Activated naive CD8-positive, alpha-beta T cell treated with anti-CD3 and anti-CD28 coated beads for 36 hours (primary cell): ENCODE results near the gene FEM1A. TPM values are rescaled to one million over a fixed set of nuclear protein-coding genes. Genes with fewer than 3 reads are reported as not detected.
A peak's percentile ranks its signal among the peaks of the same experiment; 100 is the strongest.
"Not testable (repeated sequence)": the region's sequence is repeated elsewhere in the genome, so short reads cannot be mapped to it uniquely, and the experiment has no call there.

Experiments used
- DNase-seq: peaks from one replicate; pipeline ENCODE4 v3.0.0; 2021
- H3K27ac Mint-ChIP-seq: one replicate; pipeline ENCODE4 v1.8.0; 2022; ENCODE audit warnings: mild to moderate bottlenecking, moderate library complexity, mixed read lengths
- H3K27me3 Mint-ChIP-seq: one replicate; pipeline ENCODE4 v1.8.0; 2022; ENCODE audit warnings: mild to moderate bottlenecking, mixed read lengths
- H3K36me3 Mint-ChIP-seq: one replicate; pipeline ENCODE4 v1.8.0; 2021; ENCODE audit warnings: mild to moderate bottlenecking, mixed read lengths
- H3K4me1 Mint-ChIP-seq: one replicate; pipeline ENCODE4 v1.8.0; 2021; ENCODE audit warnings: mixed read lengths
- H3K4me3 Mint-ChIP-seq: one replicate; pipeline ENCODE4 v1.8.0; 2022; ENCODE audit warnings: mild to moderate bottlenecking, moderate library complexity, mixed read lengths
- H3K9me3 Mint-ChIP-seq: one replicate; pipeline ENCODE4 v1.8.0; 2022; ENCODE audit warnings: mixed read lengths
- total RNA-seq, 2 experiments: library from RNA; stranded (reverse); gene quantifications; one replicate each; pipeline ENCODE4 v1.2.3, GENCODE V29; 2021

The FEM1A gene
- total RNA-seq, result 10 to 100 TPM; 21.8 to 22.5 TPM

DNA sequence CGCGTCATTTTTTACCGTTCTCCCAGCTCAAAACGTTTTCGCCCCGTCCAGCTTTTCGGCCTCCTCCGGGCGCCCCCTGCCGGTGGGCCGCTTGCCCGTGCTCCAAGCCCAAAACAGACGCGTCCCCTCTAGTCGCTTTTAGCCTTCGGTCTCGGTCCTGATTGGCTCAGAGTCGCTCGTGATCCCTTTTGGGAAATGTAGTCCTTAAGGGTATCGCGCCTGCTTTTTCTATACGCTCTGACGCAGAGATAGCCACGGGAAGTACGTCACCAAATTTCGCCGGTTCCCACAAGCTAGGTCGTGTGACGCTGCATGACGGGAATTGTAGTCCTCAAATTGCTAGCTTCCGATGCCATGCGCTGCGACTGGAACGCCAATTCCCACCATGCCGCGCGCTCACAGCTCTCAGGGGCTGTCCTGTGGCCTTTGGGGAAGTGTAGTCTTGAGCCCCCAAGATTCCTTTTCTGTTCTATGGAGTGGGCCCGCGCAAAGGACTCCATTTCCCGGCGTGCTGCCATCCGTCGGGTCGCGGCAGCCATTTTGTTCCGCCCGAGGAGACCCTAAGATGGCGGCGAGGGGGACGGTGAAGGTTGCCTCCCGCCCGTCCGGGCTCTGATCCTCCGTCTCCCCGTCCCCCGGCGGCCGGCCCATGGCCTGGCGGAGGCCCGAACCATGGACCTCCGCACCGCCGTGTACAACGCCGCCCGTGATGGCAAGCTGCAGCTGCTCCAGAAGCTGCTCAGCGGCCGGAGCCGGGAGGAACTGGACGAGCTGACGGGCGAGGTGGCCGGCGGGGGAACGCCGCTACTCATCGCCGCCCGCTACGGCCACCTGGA, at the start of gene FEM1A:
Gene FEM1A, plus strand, starts transcription at position 552 of the 836 bp plus-strand sequence. Its CDS starts 121 bp downstream, at position 673.
- Mint-ChIP-seq H3K4me3 (peak within 1 kb of the TSS; percentile 90), H3K36me3 (peaks cover 22% of the 10 kb centered on the region), H3K4me1 (peaks cover 28% of the 10 kb centered on the region), H3K27me3 (no peaks in the 10 kb centered on the region), H3K27ac (peak within 1 kb of the TSS; percentile 90), H3K9me3 (no peaks in the 10 kb centered on the region)
- DNase-seq, result peak; percentile 97

DNA sequence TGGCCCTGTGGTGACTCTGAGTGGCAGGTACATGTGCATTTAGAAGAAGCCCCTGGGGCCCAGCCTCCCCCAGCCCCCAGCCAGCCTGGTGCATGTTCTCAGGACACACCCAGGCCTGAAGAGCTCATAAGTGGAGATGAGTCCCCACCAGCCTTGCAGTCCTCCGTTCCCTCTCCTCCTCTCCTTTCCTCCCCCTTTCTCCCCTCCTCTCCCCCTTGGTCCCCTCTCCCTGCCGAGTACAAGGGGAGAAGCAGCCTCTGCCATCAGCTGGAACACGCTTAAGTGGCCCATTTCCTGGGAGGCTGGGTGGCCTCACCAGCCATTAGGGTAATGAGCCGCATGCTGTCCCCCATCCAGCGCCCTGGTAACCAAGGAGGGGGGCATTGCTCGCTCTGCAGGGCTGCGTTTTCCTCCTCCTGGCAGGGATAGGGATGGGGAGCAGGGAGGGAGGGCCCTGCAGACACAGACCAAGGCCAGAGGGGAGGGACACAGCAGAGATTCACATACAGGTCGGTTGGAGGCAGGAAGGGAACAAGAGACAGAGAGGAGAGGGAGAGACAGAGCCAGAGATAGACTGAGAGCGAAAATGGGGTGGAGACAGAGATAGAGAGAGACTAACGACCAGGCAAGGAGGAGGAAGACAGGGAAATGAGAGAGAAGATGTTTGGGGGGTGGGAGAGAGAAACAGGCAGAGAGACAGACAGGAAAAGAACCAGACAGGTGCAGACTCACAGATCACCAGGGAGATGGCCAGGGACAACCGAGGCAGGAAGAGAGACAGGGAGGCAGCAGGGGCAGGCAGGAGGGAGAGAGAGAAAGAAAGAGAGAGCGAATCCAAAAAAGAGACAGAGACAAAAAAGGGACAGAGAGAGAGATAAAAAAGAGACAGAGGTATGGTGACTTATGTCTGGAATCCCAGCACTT, 48.5 kb upstream of the FEM1A start:
- no peak overlapping the region for H3K4me3 Mint-ChIP-seq
- no peaks in the 10 kb centered on the region for H3K4me1 Mint-ChIP-seq

GRCh38 chr19:4744451-4745174, 46.9 kb upstream of the FEM1A start:
- no peak for DNase-seq
- no peak overlapping the region for H3K27ac Mint-ChIP-seq

More for the DNA sequence above, 48.5 kb upstream of the FEM1A start:
- Mint-ChIP-seq H3K9me3 (no peaks in the 10 kb centered on the region), H3K27me3 (peaks cover 11% of the 10 kb centered on the region), H3K36me3 (no peaks in the 10 kb centered on the region), H3K27ac (no peak overlapping the region)
- no peak for DNase-seq

GRCh38 chr19:4745175-4745574, 46.4 kb upstream of the FEM1A start:
- H3K4me1 Mint-ChIP-seq, result not testable (repeated sequence)

More at GRCh38 chr19:4744451-4745174, 46.9 kb upstream of the FEM1A start:
- no peaks in the 10 kb centered on the region for H3K9me3 Mint-ChIP-seq
- peaks cover 23% of the 10 kb centered on the region for H3K27me3 Mint-ChIP-seq
- no peak overlapping the region for H3K4me3 Mint-ChIP-seq
- no peaks in the 10 kb centered on the region for H3K4me1 Mint-ChIP-seq
- H3K36me3 Mint-ChIP-seq, result no peaks in the 10 kb centered on the region

DNA sequence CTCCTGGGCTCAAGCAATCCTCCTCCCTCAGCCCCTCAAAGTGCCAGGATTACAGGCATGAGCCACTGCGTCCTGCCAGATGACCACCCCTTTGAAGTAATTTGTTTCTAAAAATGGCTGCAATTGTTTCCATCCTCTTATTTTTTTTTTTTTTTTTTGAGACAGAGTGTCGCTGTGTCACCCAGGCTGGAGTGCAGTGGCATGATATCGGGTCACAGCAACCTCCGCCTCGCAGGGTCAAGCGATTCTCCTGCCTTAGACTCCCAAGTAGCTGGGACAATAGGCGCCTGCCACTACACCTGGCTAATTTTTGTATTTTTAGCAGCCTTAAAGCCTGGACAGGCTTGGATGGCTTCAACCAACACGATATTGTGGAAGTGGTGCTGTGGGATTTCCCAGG, 45.5 kb upstream of the FEM1A start:
- Mint-ChIP-seq H3K9me3 (no peaks in the 10 kb centered on the region), H3K27me3 (peaks cover 23% of the 10 kb centered on the region), H3K36me3 (no peaks in the 10 kb centered on the region), H3K4me3 (no peak overlapping the region), H3K4me1 (no peaks in the 10 kb centered on the region), H3K27ac (no peak overlapping the region)
- no peak for DNase-seq

More at GRCh38 chr19:4745175-4745574, 46.4 kb upstream of the FEM1A start:
- not testable (repeated sequence) for H3K36me3 Mint-ChIP-seq, DNase-seq, H3K4me3 Mint-ChIP-seq, H3K9me3 Mint-ChIP-seq, H3K27ac Mint-ChIP-seq
- H3K27me3 Mint-ChIP-seq, result peaks cover 23% of the 10 kb centered on the region

GRCh38 chr19:4748185-4748584, 43.3 kb upstream of the FEM1A start:
- H3K4me3 Mint-ChIP-seq, result no peak overlapping the region
- H3K27me3 Mint-ChIP-seq, result peaks cover 29% of the 10 kb centered on the region
- no peaks in the 10 kb centered on the region for H3K4me1 Mint-ChIP-seq
- no peak overlapping the region for H3K27ac Mint-ChIP-seq
- H3K9me3 Mint-ChIP-seq, result no peaks in the 10 kb centered on the region
- no peaks in the 10 kb centered on the region for H3K36me3 Mint-ChIP-seq
- DNase-seq, result no peak

DNA sequence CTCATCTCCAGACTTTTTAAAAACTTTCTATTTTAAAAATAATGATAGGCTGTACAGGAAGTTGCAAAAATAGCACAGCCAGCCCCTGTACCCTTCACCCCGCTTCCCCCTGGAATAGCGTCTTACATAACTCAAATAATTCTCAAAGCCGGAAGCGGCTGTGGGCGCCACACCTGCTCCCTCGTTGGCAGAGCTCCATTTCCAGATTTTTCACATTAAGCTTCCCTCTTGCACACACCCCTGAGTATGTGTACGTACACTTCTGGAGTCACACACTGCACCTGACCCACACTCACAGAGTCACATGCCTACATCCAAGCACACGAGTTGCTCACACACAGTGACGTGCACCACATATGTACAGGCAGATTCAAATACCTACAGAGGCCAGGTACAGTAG, 42.9 kb upstream of the FEM1A start:
- no peak for DNase-seq
- Mint-ChIP-seq H3K27me3 (peaks cover 29% of the 10 kb centered on the region), H3K9me3 (no peaks in the 10 kb centered on the region), H3K4me3 (no peak overlapping the region), H3K4me1 (no peaks in the 10 kb centered on the region), H3K36me3 (no peaks in the 10 kb centered on the region), H3K27ac (no peak overlapping the region)

GRCh38 chr19:4749870-4750590, 41.5 kb upstream of the FEM1A start:
- no peak for DNase-seq
- peaks cover 37% of the 10 kb centered on the region for H3K27me3 Mint-ChIP-seq
- no peak overlapping the region for H3K4me3 Mint-ChIP-seq
- H3K9me3 Mint-ChIP-seq, result no peaks in the 10 kb centered on the region
- H3K27ac Mint-ChIP-seq, result no peak overlapping the region
- H3K36me3 Mint-ChIP-seq, result no peaks in the 10 kb centered on the region
- no peaks in the 10 kb centered on the region for H3K4me1 Mint-ChIP-seq

DNA sequence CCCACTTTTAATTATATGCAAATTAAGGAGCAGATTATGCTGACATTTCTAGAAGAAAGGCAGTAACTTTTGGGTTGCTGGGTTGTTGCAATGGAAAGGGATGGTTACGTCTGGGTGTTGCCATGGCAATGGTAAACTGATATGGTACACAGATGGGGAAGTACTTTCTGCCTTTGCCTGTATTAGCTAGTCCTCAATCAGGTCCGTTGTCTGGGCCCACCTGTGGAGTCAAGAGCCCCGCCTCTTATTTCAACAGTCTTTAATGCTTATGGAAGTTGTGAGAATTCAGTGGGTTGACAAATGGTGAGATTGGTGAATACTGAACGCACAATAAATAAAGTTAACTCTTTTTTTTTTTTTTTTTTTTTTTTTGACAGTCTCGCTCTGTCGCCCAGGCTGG, 37.3 kb upstream of the FEM1A start:
- DNase-seq, result no peak
- peaks cover 3% of the 10 kb centered on the region for H3K9me3 Mint-ChIP-seq
- H3K4me1 Mint-ChIP-seq, result peaks cover under 1% of the 10 kb centered on the region
- H3K27me3 Mint-ChIP-seq, result peaks cover 51% of the 10 kb centered on the region
- no peak overlapping the region for H3K27ac Mint-ChIP-seq
- H3K4me3 Mint-ChIP-seq, result no peak overlapping the region
- no peaks in the 10 kb centered on the region for H3K36me3 Mint-ChIP-seq

- no peaks in the 10 kb centered on the region for H3K36me3 Mint-ChIP-seq
- H3K27ac Mint-ChIP-seq, result no peak overlapping the region
- no peak for DNase-seq
- peaks cover 6% of the 10 kb centered on the region for H3K4me1 Mint-ChIP-seq
- peaks cover 62% of the 10 kb centered on the region for H3K27me3 Mint-ChIP-seq
- peaks cover 3% of the 10 kb centered on the region for H3K9me3 Mint-ChIP-seq
- H3K4me3 Mint-ChIP-seq, result no peak overlapping the region
Observed at GRCh38 chr19:4755459-4755858, 36.1 kb upstream of the FEM1A start.

- H3K27me3 Mint-ChIP-seq, result peaks cover 82% of the 10 kb centered on the region
- no peak for DNase-seq
- H3K4me1 Mint-ChIP-seq, result peaks cover 6% of the 10 kb centered on the region
- no peak overlapping the region for H3K27ac Mint-ChIP-seq
- peaks cover 3% of the 10 kb centered on the region for H3K9me3 Mint-ChIP-seq
- no peaks in the 10 kb centered on the region for H3K36me3 Mint-ChIP-seq
- H3K4me3 Mint-ChIP-seq, result no peak overlapping the region
Observed at GRCh38 chr19:4758082-4758481, 33.5 kb upstream of the FEM1A start.

GRCh38 chr19:4758659-4759058, 32.9 kb upstream of the FEM1A start:
- H3K36me3 Mint-ChIP-seq, result no peaks in the 10 kb centered on the region
- H3K27me3 Mint-ChIP-seq, result peaks cover 86% of the 10 kb centered on the region
- DNase-seq, result no peak
- H3K27ac Mint-ChIP-seq, result no peak overlapping the region
- H3K9me3 Mint-ChIP-seq, result peaks cover 3% of the 10 kb centered on the region
- H3K4me3 Mint-ChIP-seq, result no peak overlapping the region
- H3K4me1 Mint-ChIP-seq, result peaks cover 6% of the 10 kb centered on the region

- Mint-ChIP-seq H3K4me1 (peaks cover 6% of the 10 kb centered on the region), H3K4me3 (no peak overlapping the region), H3K36me3 (no peaks in the 10 kb centered on the region), H3K9me3 (peaks cover 3% of the 10 kb centered on the region), H3K27ac (no peak overlapping the region), H3K27me3 (peaks cover 89% of the 10 kb centered on the region)
- peak; percentile 76 for DNase-seq
Observed at GRCh38 chr19:4759388-4760284, 31.9 kb upstream of the FEM1A start.
